Glutamatergic neuron (in vitro differentiated cells): ENCODE measurements around the gene GAMT. TPM values are rescaled to one million over a fixed set of nuclear protein-coding genes. Genes with fewer than 3 reads are reported as not detected.

Experiments used
- DNase-seq: peaks from one replicate; pipeline ENCODE4 v3.0.0; 2022
- H3K27ac Mint-ChIP-seq: one replicate; pipeline ENCODE4 v1.8.0; 2020; ENCODE audit warnings: mild to moderate bottlenecking, mixed read lengths, inconsistent platforms; ENCODE audit not compliant: unreplicated experiment
- H3K27me3 Mint-ChIP-seq: one replicate; pipeline ENCODE4 v1.8.0; 2020; ENCODE audit warnings: mild to moderate bottlenecking, moderate library complexity, mixed read lengths, inconsistent platforms; ENCODE audit not compliant: unreplicated experiment
- H3K36me3 Mint-ChIP-seq: one replicate; pipeline ENCODE4 v1.8.0; 2020; ENCODE audit warnings: mild to moderate bottlenecking, mixed read lengths, inconsistent platforms; ENCODE audit not compliant: unreplicated experiment
- H3K4me1 Mint-ChIP-seq: one replicate; pipeline ENCODE4 v1.8.0; 2020; ENCODE audit warnings: mild to moderate bottlenecking, low read depth, mixed read lengths, inconsistent platforms; ENCODE audit not compliant: unreplicated experiment
- H3K4me3 Mint-ChIP-seq: one replicate; pipeline ENCODE4 v1.8.0; 2020; ENCODE audit warnings: mild to moderate bottlenecking, mixed read lengths, inconsistent platforms; ENCODE audit not compliant: unreplicated experiment
- H3K9me3 Mint-ChIP-seq: one replicate; pipeline ENCODE4 v1.8.0; 2020; ENCODE audit warnings: mild to moderate bottlenecking, moderate library complexity, mixed read lengths, inconsistent platforms; ENCODE audit not compliant: unreplicated experiment
- CTCF ChIP-seq: fragments of 200-600 bp; sonication (generic); IDR thresholded peaks from one replicate; pipeline ENCODE4 v1.5.0; 2021; ENCODE audit not compliant: partially characterized antibody, unreplicated experiment
- total RNA-seq: library from RNA; stranded (reverse); fragmentation: NEBNext Ultra II Directional; extraction: Animal tissue kit (Norgen Biotek cat#: 25700); gene quantifications from one replicate; pipeline ENCODE4 v1.2.1, GENCODE V29; 2021; ENCODE audit not compliant: unreplicated experiment

The GAMT gene
- total RNA-seq, 1 donor from 2014 or later: 17.9 TPM

GRCh38 chr19:1363599-1363998, 37.7 kb downstream of the GAMT start:
- no peak overlapping the region for H3K4me3 Mint-ChIP-seq
- peaks cover 5% of the 10 kb centered on the region for H3K36me3 Mint-ChIP-seq
- no peak for TF ChIP-seq CTCF
- no peak for DNase-seq
- peaks cover 2% of the 10 kb centered on the region for H3K27me3 Mint-ChIP-seq
- H3K27ac Mint-ChIP-seq: no peak overlapping the region
- H3K9me3 Mint-ChIP-seq: peaks cover 2% of the 10 kb centered on the region
- H3K4me1 Mint-ChIP-seq: peaks cover 27% of the 10 kb centered on the region

GRCh38 chr19:1362387-1363257, 38.7 kb downstream of the GAMT start:
- Mint-ChIP-seq H3K27me3 (peaks cover 4% of the 10 kb centered on the region), H3K27ac (peak overlapping the region; percentile 49), H3K36me3 (peaks cover 5% of the 10 kb centered on the region), H3K9me3 (peaks cover 2% of the 10 kb centered on the region), H3K4me3 (no peak overlapping the region), H3K4me1 (peaks cover 33% of the 10 kb centered on the region)
- TF ChIP-seq CTCF: no peak
- DNase-seq: no peak

GRCh38 chr19:1361601-1362386, 39.5 kb downstream of the GAMT start:
- Mint-ChIP-seq H3K27me3 (peaks cover 4% of the 10 kb centered on the region), H3K4me3 (peak overlapping the region; percentile 76), H3K4me1 (peaks cover 41% of the 10 kb centered on the region), H3K36me3 (peaks cover 5% of the 10 kb centered on the region), H3K27ac (peak overlapping the region; percentile 49), H3K9me3 (peaks cover 2% of the 10 kb centered on the region)
- TF ChIP-seq CTCF: no peak
- no peak for DNase-seq

- peak overlapping the region; percentile 48 for H3K27ac Mint-ChIP-seq
- H3K9me3 Mint-ChIP-seq: peaks cover 6% of the 10 kb centered on the region
- H3K27me3 Mint-ChIP-seq: peaks cover 4% of the 10 kb centered on the region
- H3K4me3 Mint-ChIP-seq: peak overlapping the region; percentile 76
- peaks cover 5% of the 10 kb centered on the region for H3K36me3 Mint-ChIP-seq
- DNase-seq: no peak
- no peak for TF ChIP-seq CTCF
- H3K4me1 Mint-ChIP-seq: peaks cover 46% of the 10 kb centered on the region
Measured at GRCh38 chr19:1360818-1361461, 40.4 kb downstream of the GAMT start.
